DOHH2 (cell line): ENCODE measurements around the gene GLS.

Source experiments
- EZH2phosphoT487 ChIP-seq: fragments of 200-600 bp; sonication (generic); IDR thresholded peaks from 2 replicates; pipeline ENCODE4 v1.6.1; 2017; ENCODE audit warnings: borderline replicate concordance, mild to moderate bottlenecking, antibody characterized with exemption, low read length, moderate library complexity, mixed read lengths
- TF ChIP-seq, protein P1 (sequence below): fragments of 200-600 bp; sonication (generic); IDR thresholded peaks from one replicate; pipeline ENCODE4 v1.5.1; 2014; ENCODE audit warnings: antibody characterized with exemption, mild to moderate bottlenecking, low read depth, low read length; ENCODE audit not compliant: poor library complexity, severe bottlenecking

DNA sequence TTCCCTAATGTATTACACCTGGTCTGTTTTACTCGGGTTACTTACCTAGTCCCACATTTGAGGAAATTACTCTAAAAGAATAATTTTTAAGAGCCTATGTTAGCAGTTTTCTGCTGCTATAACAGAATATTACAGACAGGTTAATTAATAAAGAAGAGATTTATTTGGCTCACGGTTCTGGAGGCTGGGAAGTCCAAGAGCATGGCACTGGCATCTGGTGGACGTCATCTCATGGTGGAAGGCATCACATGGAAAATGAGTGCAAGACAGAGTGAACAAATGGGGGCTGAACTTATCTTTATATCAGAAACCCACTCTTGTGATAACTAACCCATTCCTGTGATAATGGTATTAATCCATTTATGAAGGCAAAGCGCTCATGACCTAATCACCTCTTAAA, 12.8 kb upstream of the GLS start:
- TF ChIP-seq, protein P1, sequence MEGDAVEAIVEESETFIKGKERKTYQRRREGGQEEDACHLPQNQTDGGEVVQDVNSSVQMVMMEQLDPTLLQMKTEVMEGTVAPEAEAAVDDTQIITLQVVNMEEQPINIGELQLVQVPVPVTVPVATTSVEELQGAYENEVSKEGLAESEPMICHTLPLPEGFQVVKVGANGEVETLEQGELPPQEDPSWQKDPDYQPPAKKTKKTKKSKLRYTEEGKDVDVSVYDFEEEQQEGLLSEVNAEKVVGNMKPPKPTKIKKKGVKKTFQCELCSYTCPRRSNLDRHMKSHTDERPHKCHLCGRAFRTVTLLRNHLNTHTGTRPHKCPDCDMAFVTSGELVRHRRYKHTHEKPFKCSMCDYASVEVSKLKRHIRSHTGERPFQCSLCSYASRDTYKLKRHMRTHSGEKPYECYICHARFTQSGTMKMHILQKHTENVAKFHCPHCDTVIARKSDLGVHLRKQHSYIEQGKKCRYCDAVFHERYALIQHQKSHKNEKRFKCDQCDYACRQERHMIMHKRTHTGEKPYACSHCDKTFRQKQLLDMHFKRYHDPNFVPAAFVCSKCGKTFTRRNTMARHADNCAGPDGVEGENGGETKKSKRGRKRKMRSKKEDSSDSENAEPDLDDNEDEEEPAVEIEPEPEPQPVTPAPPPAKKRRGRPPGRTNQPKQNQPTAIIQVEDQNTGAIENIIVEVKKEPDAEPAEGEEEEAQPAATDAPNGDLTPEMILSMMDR = no peak
- no peak for TF ChIP-seq EZH2phosphoT487
